HepG2 (cell line): ENCODE results near the gene EMC9. TPM values are rescaled to one million over a fixed set of nuclear protein-coding genes. Genes with fewer than 3 reads are reported as not detected.

Experiments used
- AHR ChIP-seq: IDR thresholded peaks from 2 replicates; pipeline ENCODE4 v1.6.1; 2018; ENCODE audit warnings: missing genetic modification reagents, missing compliant biosample characterization
- CCAR2 ChIP-seq: fragments of 200-400 bp; formaldehyde crosslinking; optimal IDR thresholded peaks from 2 replicates; pipeline ENCODE3; 2018; ENCODE audit warnings: low read depth, mild to moderate bottlenecking, low read length, moderate library complexity
- FOXM1 ChIP-seq: sonication (generic); formaldehyde crosslinking; IDR thresholded peaks from 2 replicates; pipeline ENCODE4 v1.5.0; 2020; ENCODE audit warnings: missing genetic modification reagents
- FOXO1 ChIP-seq: sonication (generic); formaldehyde crosslinking; IDR thresholded peaks from 2 replicates; pipeline ENCODE4 v1.4.0; 2020; ENCODE audit warnings: missing genetic modification reagents
- JDP2 ChIP-seq: sonication (generic); formaldehyde crosslinking; IDR thresholded peaks from 2 replicates; pipeline ENCODE4 v1.8.1; 2022; ENCODE audit warnings: missing genetic modification reagents, borderline replicate concordance
- MAX ChIP-seq: IDR thresholded peaks from 2 replicates; pipeline ENCODE4 v1.6.1; 2012; ENCODE audit warnings: inconsistent platforms
- PCBP2 ChIP-seq: fragments of 200-400 bp; formaldehyde crosslinking; optimal IDR thresholded peaks from 2 replicates; pipeline ENCODE3; 2018; ENCODE audit warnings: low read length, low read depth; ENCODE audit not compliant: poor library complexity, severe bottlenecking
- RFX1 ChIP-seq: fragments of 450-650 bp; IDR thresholded peaks from 2 replicates; pipeline ENCODE4 v1.6.1; 2017
- SATB2 ChIP-seq: sonication (generic); formaldehyde crosslinking; IDR thresholded peaks from 2 replicates; pipeline ENCODE4 v1.5.0; 2020; ENCODE audit warnings: missing genetic modification reagents
- SMARCC2 ChIP-seq: fragments of 450-650 bp; IDR thresholded peaks from 2 replicates; pipeline ENCODE4 v1.6.1; 2017; ENCODE audit warnings: antibody characterized with exemption, mild to moderate bottlenecking
- SMARCE1 ChIP-seq: fragments of 450-650 bp; IDR thresholded peaks from 2 replicates; pipeline ENCODE4 v1.6.1; 2017; ENCODE audit warnings: borderline replicate concordance
- SMC3 ChIP-seq: IDR thresholded peaks from 2 replicates; pipeline ENCODE4 v1.6.1; 2011; ENCODE audit warnings: low read length, improper control_type of control experiment
- STAG1 ChIP-seq: sonication (generic); formaldehyde crosslinking; IDR thresholded peaks from 2 replicates; pipeline ENCODE4 v1.4.0; 2020; ENCODE audit warnings: missing genetic modification reagents
- TRIM22 ChIP-seq: fragments of 450-650 bp; IDR thresholded peaks from 2 replicates; pipeline ENCODE4 v1.6.1; 2017
- ZKSCAN5 ChIP-seq: sonication (generic); formaldehyde crosslinking; IDR thresholded peaks from 2 replicates; pipeline ENCODE4 v1.5.1; 2020; ENCODE audit warnings: mild to moderate bottlenecking, missing genetic modification reagents
- ZNF224 ChIP-seq: sonication (generic); formaldehyde crosslinking; IDR thresholded peaks from 2 replicates; pipeline ENCODE4 v1.5.0; 2020; ENCODE audit warnings: mild to moderate bottlenecking, missing genetic modification reagents
- ZNF34 ChIP-seq: sonication (generic); formaldehyde crosslinking; IDR thresholded peaks from 2 replicates; pipeline ENCODE4 v1.4.0; 2020; ENCODE audit warnings: mild to moderate bottlenecking, missing genetic modification reagents, borderline replicate concordance
- ZNF44 ChIP-seq: sonication (generic); formaldehyde crosslinking; IDR thresholded peaks from 2 replicates; pipeline ENCODE4 v1.5.1; 2020; ENCODE audit warnings: mild to moderate bottlenecking, missing genetic modification reagents
- ZNF547 ChIP-seq: sonication (generic); formaldehyde crosslinking; IDR thresholded peaks from 2 replicates; pipeline ENCODE4 v1.5.1; 2020; ENCODE audit warnings: mild to moderate bottlenecking, missing genetic modification reagents
- ZNF557 ChIP-seq: sonication (generic); formaldehyde crosslinking; IDR thresholded peaks from 2 replicates; pipeline ENCODE4 v1.4.0; 2020; ENCODE audit warnings: missing genetic modification reagents
- ZNF558 ChIP-seq: sonication (generic); formaldehyde crosslinking; IDR thresholded peaks from 2 replicates; pipeline ENCODE4 v1.9.0; 2022; ENCODE audit warnings: mild to moderate bottlenecking, missing genetic modification reagents, borderline replicate concordance
- ZNF639 ChIP-seq: conservative IDR thresholded peaks from 2 replicates; pipeline ENCODE4 v1.6.1; 2018; ENCODE audit warnings: missing genetic modification reagents
- ZNF724P ChIP-seq: sonication (generic); formaldehyde crosslinking; IDR thresholded peaks from 2 replicates; pipeline ENCODE4 v1.8.0; 2022; ENCODE audit warnings: missing genetic modification reagents, borderline replicate concordance
- ZNF800 ChIP-seq: sonication (generic); formaldehyde crosslinking; IDR thresholded peaks from 2 replicates; pipeline ENCODE4 v1.4.0; 2020; ENCODE audit warnings: missing genetic modification reagents
- polyA plus RNA-seq, 8 experiments: library from polyadenylated mRNA; depleted of rRNA in 3 of 8; stranded (reverse) in 7 of 8; unstranded in 1 of 8; fragments of >200 nt; fragmentation: Illumina TruSeq in 4 of 8; extraction: Trizol in 4 of 8; gene quantifications; 2 replicates each; pipeline versions ENCODE4 v1.2.1 to v1.2.3, GENCODE V29; 2011 to 2016; ENCODE audit warnings: low read depth in 4 of 8, missing spikeins in 1 of 8, mixed read lengths in 1 of 8; ENCODE audit not compliant: insufficient read depth in 1 of 8
- total RNA-seq, 5 experiments: library from RNA; depleted of rRNA; stranded (reverse); fragments of >200 nt; fragmentation: Illumina TruSeq; extraction: Trizol; gene quantifications; 2 replicates each; pipeline ENCODE4 v1.2.3, GENCODE V29; 2016; ENCODE audit warnings: low read depth in 1 of 5
- TF ChIP-seq, protein P1 (sequence below): sonication (generic); formaldehyde crosslinking; IDR thresholded peaks from 2 replicates; pipeline ENCODE4 v1.5.0; 2020; ENCODE audit warnings: missing genetic modification reagents, mild to moderate bottlenecking, borderline replicate concordance

The EMC9 gene
- total and polyA plus RNA-seq, 2 of the 13 experiments (the other 11 are each of a cell fraction or from before 2014, with no cell fraction given) = 60.5 to 78.7 TPM

GRCh38 chr14:24135834-24136683 is 5.3 kb downstream of the EMC9 start, which contains the start of gene PSME1 (continued):
- TF ChIP-seq ZNF800 (CRISPR knock-in tag) = no peak
- no peak for TF ChIP-seq CCAR2
- TF ChIP-seq MAX = no peak
- TF ChIP-seq, protein P1, sequence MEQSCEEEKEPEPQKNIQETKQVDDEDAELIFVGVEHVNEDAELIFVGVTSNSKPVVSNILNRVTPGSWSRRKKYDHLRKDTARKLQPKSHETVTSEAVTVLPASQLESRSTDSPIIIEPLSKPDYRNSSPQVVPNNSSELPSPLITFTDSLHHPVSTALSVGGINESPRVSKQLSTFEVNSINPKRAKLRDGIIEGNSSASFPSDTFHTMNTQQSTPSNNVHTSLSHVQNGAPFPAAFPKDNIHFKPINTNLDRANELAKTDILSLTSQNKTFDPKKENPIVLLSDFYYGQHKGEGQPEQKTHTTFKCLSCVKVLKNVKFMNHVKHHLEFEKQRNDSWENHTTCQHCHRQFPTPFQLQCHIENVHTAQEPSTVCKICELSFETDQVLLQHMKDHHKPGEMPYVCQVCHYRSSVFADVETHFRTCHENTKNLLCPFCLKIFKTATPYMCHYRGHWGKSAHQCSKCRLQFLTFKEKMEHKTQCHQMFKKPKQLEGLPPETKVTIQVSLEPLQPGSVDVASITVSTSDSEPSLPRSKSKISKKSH (CRISPR knock-in tag) = no peak
- no peak for TF ChIP-seq SATB2 (CRISPR knock-in tag)
- no peak; the same call in 1 of the 2 replicates for TF ChIP-seq SMC3
- TF ChIP-seq FOXM1 (CRISPR knock-in tag) = peak; percentile 30; the same call in 1 of the 2 replicates
- peak; percentile 67; the same call in 1 of the 2 replicates for TF ChIP-seq ZNF34 (CRISPR knock-in tag)
- TF ChIP-seq ZNF44 (CRISPR knock-in tag) = no peak
- TF ChIP-seq ZNF224 = no peak
- no peak for TF ChIP-seq PCBP2
- TF ChIP-seq ZNF557 = 0 out of 2 replicates have a peak, but pooled peaks have one; percentile 40
- peak; percentile 78 for TF ChIP-seq ZNF639 (CRISPR knock-in tag)
- peak; percentile 85 for TF ChIP-seq ZNF724P (CRISPR knock-in tag)
- TF ChIP-seq AHR = peak; percentile 60; the same call in 1 of the 2 replicates
- peak; percentile 5; the same call in 1 of the 2 replicates for TF ChIP-seq STAG1 (CRISPR knock-in tag)
- TF ChIP-seq ZNF547 (CRISPR knock-in tag) = peak; percentile 98
- TF ChIP-seq SMARCC2 = no peak
- peak; percentile 34 for TF ChIP-seq FOXO1 (CRISPR knock-in tag)
- TF ChIP-seq RFX1 = no peak
- no peak for TF ChIP-seq TRIM22
- TF ChIP-seq ZKSCAN5 (CRISPR knock-in tag) = peak; percentile 28; the same call in 1 of the 2 replicates
- TF ChIP-seq JDP2 (CRISPR knock-in tag) = no peak
- TF ChIP-seq ZNF558 (CRISPR knock-in tag) = no peak
- TF ChIP-seq SMARCE1 = no peak
